SK-N-SH treated with all-trans-retinoic acid at 6 μM for 48 hours (cell line): Measurements from ENCODE around the gene TMEM232.

Experiments used
- ATAC-seq: fragments of 200-7000 bp; cut with Tn5 transposase; 3 replicates; pipeline ENCODE4 v1.9.1; 2020; ENCODE audit warnings: mild to moderate bottlenecking, moderate library complexity
- ARNTL ChIP-seq: fragments of 450-650 bp; formaldehyde crosslinking; IDR thresholded peaks from 2 replicates; pipeline ENCODE4 v1.5.0; 2020; ENCODE audit warnings: low read depth, mild to moderate bottlenecking, moderate library complexity, borderline replicate concordance
- BACH2 ChIP-seq: fragments of 250-450 bp; sonication (Bioruptor Pico); IDR thresholded peaks from 2 replicates; pipeline ENCODE4 v1.9.0; 2021; ENCODE audit warnings: mild to moderate bottlenecking, borderline replicate concordance
- CSDC2 ChIP-seq: fragments of 250-450 bp; sonication (Bioruptor Pico); IDR thresholded peaks from 2 replicates; pipeline ENCODE4 v1.5.0; 2020; ENCODE audit warnings: mild to moderate bottlenecking, moderate library complexity
- ESRRG ChIP-seq: fragments of 250-450 bp; sonication (Bioruptor Pico); IDR thresholded peaks from 2 replicates; pipeline ENCODE4 v1.6.1; 2021; ENCODE audit warnings: mild to moderate bottlenecking
- GLIS3 ChIP-seq: fragments of 250-450 bp; sonication (Bioruptor Pico); IDR thresholded peaks from 2 replicates; pipeline ENCODE4 v1.5.0; 2020; ENCODE audit warnings: mild to moderate bottlenecking, moderate library complexity
- ISL1 ChIP-seq: fragments of 250-450 bp; sonication (Bioruptor Pico); IDR thresholded peaks from 2 replicates; pipeline ENCODE4 v2.1.2; 2022; ENCODE audit warnings: mild to moderate bottlenecking, moderate library complexity
- OSR1 ChIP-seq: fragments of 250-450 bp; sonication (Bioruptor Pico); IDR thresholded peaks from 2 replicates; pipeline ENCODE4 v1.8.0; 2022; ENCODE audit warnings: moderate library complexity, mild to moderate bottlenecking, inconsistent platforms
- PATZ1 ChIP-seq: fragments of 250-450 bp; sonication (Bioruptor Pico); IDR thresholded peaks from 2 replicates; pipeline ENCODE4 v1.8.0; 2020; ENCODE audit warnings: mild to moderate bottlenecking, moderate library complexity, borderline replicate concordance
- POU6F1 ChIP-seq: fragments of 250-450 bp; sonication (Bioruptor Pico); IDR thresholded peaks from 2 replicates; pipeline ENCODE4 v1.8.0; 2021; ENCODE audit warnings: low read depth, mild to moderate bottlenecking, moderate library complexity, borderline replicate concordance
- PPARA ChIP-seq: fragments of 250-450 bp; sonication (Bioruptor Pico); IDR thresholded peaks from 2 replicates; pipeline ENCODE4 v1.5.0; 2020; ENCODE audit warnings: mild to moderate bottlenecking, borderline replicate concordance
- RARB ChIP-seq: fragments of 250-450 bp; sonication (Bioruptor Pico); IDR thresholded peaks from 2 replicates; pipeline ENCODE4 v1.8.0; 2021; ENCODE audit warnings: mild to moderate bottlenecking, moderate library complexity
- SNAI2 ChIP-seq: fragments of 250-450 bp; sonication (Bioruptor Pico); IDR thresholded peaks from 2 replicates; pipeline ENCODE4 v1.5.0; 2020; ENCODE audit warnings: mild to moderate bottlenecking, moderate library complexity
- TCF4 ChIP-seq: fragments of 250-450 bp; sonication (Bioruptor Pico); IDR thresholded peaks from 2 replicates; pipeline ENCODE4 v1.8.0; 2021; ENCODE audit warnings: mild to moderate bottlenecking, moderate library complexity, borderline replicate concordance
- TSHZ2 ChIP-seq: fragments of 250-450 bp; sonication (Bioruptor Pico); IDR thresholded peaks from 2 replicates; pipeline ENCODE4 v1.5.0; 2020; ENCODE audit warnings: mild to moderate bottlenecking, moderate library complexity
- ZC3H10 ChIP-seq: fragments of 250-450 bp; sonication (Bioruptor Pico); IDR thresholded peaks from 2 replicates; pipeline ENCODE4 v1.5.1; 2021; ENCODE audit warnings: mild to moderate bottlenecking, moderate library complexity
- ZFP3 ChIP-seq: fragments of 250-450 bp; sonication (Bioruptor Pico); IDR thresholded peaks from 2 replicates; pipeline ENCODE4 v1.5.0; 2020; ENCODE audit warnings: mild to moderate bottlenecking, moderate library complexity
- ZFP30 ChIP-seq: fragments of 450-650 bp; formaldehyde crosslinking; IDR thresholded peaks from 2 replicates; pipeline ENCODE4 v1.5.0; 2022; ENCODE audit warnings: mild to moderate bottlenecking, moderate library complexity
- ZNF565 ChIP-seq: fragments of 450-650 bp; formaldehyde crosslinking; conservative IDR thresholded peaks from 2 replicates; pipeline ENCODE4 v1.5.0; 2020; ENCODE audit warnings: low read depth, mild to moderate bottlenecking, moderate library complexity
- ZNF70 ChIP-seq: fragments of 450-650 bp; formaldehyde crosslinking; IDR thresholded peaks from 2 replicates; pipeline ENCODE4 v1.5.0; 2020; ENCODE audit warnings: mild to moderate bottlenecking, moderate library complexity
- ZNF8 ChIP-seq: fragments of 450-650 bp; formaldehyde crosslinking; IDR thresholded peaks from 2 replicates; pipeline ENCODE4 v1.5.0; 2020; ENCODE audit warnings: mild to moderate bottlenecking, moderate library complexity
- TF ChIP-seq, protein P1 (sequence below): fragments of 250-450 bp; sonication (Bioruptor Pico); IDR thresholded peaks from 2 replicates; pipeline ENCODE4 v1.5.1; 2021; ENCODE audit warnings: mild to moderate bottlenecking, moderate library complexity

Gene TMEM232

GRCh38 chr5:110752953-110753352 is 26.5 kb upstream of the TMEM232 start:
- TF ChIP-seq SNAI2 (CRISPR knock-in tag) = no peak
- no peak for TF ChIP-seq BACH2 (CRISPR knock-in tag)
- TF ChIP-seq ZNF70 (CRISPR knock-in tag) = no peak
- no peak for TF ChIP-seq ISL1 (CRISPR knock-in tag)
- TF ChIP-seq, all 23 proteins: peak for 0
- ATAC-seq = no peak

- no peak for ATAC-seq
- no peak for TF ChIP-seq ZC3H10 (CRISPR knock-in tag)
- no peak for TF ChIP-seq CSDC2
- no peak for TF ChIP-seq BACH2 (CRISPR knock-in tag)
- TF ChIP-seq PPARA (CRISPR knock-in tag) = no peak
- no peak for TF ChIP-seq PATZ1 (CRISPR knock-in tag)
- no peak for TF ChIP-seq ZNF70 (CRISPR knock-in tag)
- no peak for TF ChIP-seq ZNF8 (CRISPR knock-in tag)
- no peak for TF ChIP-seq TSHZ2 (CRISPR knock-in tag)
- TF ChIP-seq, protein P1, sequence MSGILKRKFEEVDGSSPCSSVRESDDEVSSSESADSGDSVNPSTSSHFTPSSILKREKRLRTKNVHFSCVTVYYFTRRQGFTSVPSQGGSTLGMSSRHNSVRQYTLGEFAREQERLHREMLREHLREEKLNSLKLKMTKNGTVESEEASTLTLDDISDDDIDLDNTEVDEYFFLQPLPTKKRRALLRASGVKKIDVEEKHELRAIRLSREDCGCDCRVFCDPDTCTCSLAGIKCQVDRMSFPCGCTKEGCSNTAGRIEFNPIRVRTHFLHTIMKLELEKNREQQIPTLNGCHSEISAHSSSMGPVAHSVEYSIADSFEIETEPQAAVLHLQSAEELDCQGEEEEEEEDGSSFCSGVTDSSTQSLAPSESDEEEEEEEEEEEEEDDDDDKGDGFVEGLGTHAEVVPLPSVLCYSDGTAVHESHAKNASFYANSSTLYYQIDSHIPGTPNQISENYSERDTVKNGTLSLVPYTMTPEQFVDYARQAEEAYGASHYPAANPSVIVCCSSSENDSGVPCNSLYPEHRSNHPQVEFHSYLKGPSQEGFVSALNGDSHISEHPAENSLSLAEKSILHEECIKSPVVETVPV = no peak
- no peak for TF ChIP-seq GLIS3 (CRISPR knock-in tag)
- no peak for TF ChIP-seq RARB (CRISPR knock-in tag)
- no peak for TF ChIP-seq ARNTL
- no peak for TF ChIP-seq POU6F1
- no peak for TF ChIP-seq TCF4
- TF ChIP-seq ZFP3 = no peak
These were observed 25.7 kb upstream of the TMEM232 start for GRCh38 chr5:110751902-110752762.

GRCh38 chr5:110738812-110739651 is 12.6 kb upstream of the TMEM232 start, which contains the start of gene SLC25A46:
Gene SLC25A46, plus strand, starts transcription at chr5:110739007. Its CDS starts 113 bp downstream, at chr5:110739120.
- TF ChIP-seq ZFP30 (CRISPR knock-in tag) (no peak), ZNF565 (CRISPR knock-in tag) (no peak), ZC3H10 (CRISPR knock-in tag) (no peak), RARB (CRISPR knock-in tag) (no peak), ISL1 (CRISPR knock-in tag) (no peak), CSDC2 (no peak), SNAI2 (CRISPR knock-in tag) (no peak), ZNF8 (CRISPR knock-in tag) (no peak), ESRRG (no peak), ARNTL (no peak), GLIS3 (CRISPR knock-in tag) (no peak), ZNF70 (CRISPR knock-in tag) (no peak), OSR1 (no peak), ZFP3 (no peak)
- TF ChIP-seq, protein P1 = no peak
- peak; percentile 95 for ATAC-seq
